B cell (primary cell): ENCODE data around the gene FOXN1. TPM values are rescaled to one million over a fixed set of nuclear protein-coding genes. Genes with fewer than 3 reads are reported as not detected.

ENCODE experiments used
- ATAC-seq: fragments of 200-7000 bp; cut with Tn5 transposase; one replicate; pipeline ENCODE4 v1.10.0; 2021; ENCODE audit warnings: low read depth, mild to moderate bottlenecking, moderate number of reproducible peaks, moderate library complexity
- CTCF ChIA-PET: fragments of 350-600 bp; sonication (Branson Sonifier 250); formaldehyde crosslinking; loops from one replicate; lab custom pipeline; 2021; ENCODE audit warnings: antibody characterized with exemption, inconsistent platforms; lab: Charles Lee
- POLR2A ChIA-PET: fragments of 350-600 bp; sonication (Branson Sonifier 250); formaldehyde crosslinking; loops from one replicate; lab custom pipeline; 2021; ENCODE audit warnings: antibody characterized with exemption; lab: Charles Lee
- DNase-seq: peaks from one replicate; pipeline ENCODE4 v3.0.0; 2013
- H2AFZ ChIP-seq: 2 replicates; pipeline ENCODE4 v1.6.1; 2012; ENCODE audit warnings: mild to moderate bottlenecking, low read depth, low read length; ENCODE audit not compliant: insufficient read depth, poor library complexity, severe bottlenecking
- H3K27ac ChIP-seq, 2 donors: 1 replicate in 1 of 2; 2 replicates in 1 of 2; pipeline ENCODE4 v1.5.1; 2012 to 2013; ENCODE audit warnings: low read length in 2 of 2, mild to moderate bottlenecking in 2 of 2, moderate library complexity in 1 of 2
- H3K27me3 ChIP-seq, 4 experiments: fragments of 200-600 bp in 1 of 4; sonication (generic) in 1 of 4; replicated peaks in 1 of 4; 1 replicate in 2 of 4; 2 replicates in 2 of 4; pipeline versions ENCODE4 v1.6.1 to v1.7.0; 2013 to 2016; ENCODE audit warnings: low read length in 3 of 4, mild to moderate bottlenecking in 2 of 4, mixed read lengths in 1 of 4, moderate library complexity in 1 of 4; ENCODE audit not compliant: insufficient read depth in 4 of 4, control insufficient read depth in 3 of 4; ENCODE audit errors: control extremely low read depth in 1 of 4
- H3K36me3 ChIP-seq, 2 experiments: replicated peaks in 1 of 2; 1 replicate in 1 of 2; 2 replicates in 1 of 2; pipeline versions ENCODE4 v1.6.1 to v1.7.1; 2013; ENCODE audit warnings: low read length in 1 of 2; ENCODE audit not compliant: insufficient read depth in 2 of 2, control insufficient read depth in 1 of 2; ENCODE audit errors: control extremely low read depth in 1 of 2, extremely low read depth in 1 of 2
- H3K4me1 ChIP-seq, 2 donors: fragments of 200-600 bp in 1 of 2; sonication (generic) in 1 of 2; 1 replicate in 1 of 2; 2 replicates in 1 of 2; pipeline versions ENCODE4 v1.5.1 to v1.6.1; 2013 to 2017; ENCODE audit warnings: low read length in 2 of 2; ENCODE audit not compliant: control insufficient read depth in 2 of 2, insufficient read depth in 2 of 2
- H3K4me2 ChIP-seq: replicated peaks from 2 replicates; pipeline ENCODE3; 2012; ENCODE audit warnings: mild to moderate bottlenecking, low read depth, low read length; ENCODE audit not compliant: poor library complexity, severe bottlenecking
- H3K4me3 ChIP-seq, 5 experiments: fragments of 200-600 bp in 1 of 5; sonication (generic) in 1 of 5; 1 replicate in 3 of 5; 2 replicates in 2 of 5; pipeline versions ENCODE4 v1.5.1 to v1.7.0; 2011 to 2016; ENCODE audit warnings: low read length in 4 of 5, mild to moderate bottlenecking in 4 of 5, low read depth in 2 of 5, control low read depth in 1 of 5, moderate library complexity in 1 of 5; ENCODE audit not compliant: insufficient read depth in 1 of 5; ENCODE audit errors: control extremely low read depth in 1 of 5, extremely low read depth in 1 of 5
- H3K79me2 ChIP-seq: fragments of 200-600 bp; sonication (generic); one replicate; pipeline ENCODE4 v1.6.0; 2016; ENCODE audit warnings: low read length; ENCODE audit not compliant: control insufficient read depth, insufficient read depth
- H3K9ac ChIP-seq: fragments of 200-600 bp; sonication (generic); 2 replicates; pipeline ENCODE4 v1.6.1; 2017; ENCODE audit warnings: mild to moderate bottlenecking, low read length, moderate library complexity
- H3K9me3 ChIP-seq, 3 donors: one replicate each; pipeline versions ENCODE4 v1.6.1 to v1.7.1; 2013; ENCODE audit warnings: low read length in 2 of 3; ENCODE audit not compliant: control insufficient read depth in 2 of 3, insufficient read depth in 1 of 3; ENCODE audit errors: control extremely low read depth in 1 of 3
- H4K20me1 ChIP-seq: 2 replicates; pipeline ENCODE4 v1.6.0; 2012; ENCODE audit warnings: mild to moderate bottlenecking, low read length; ENCODE audit not compliant: insufficient read depth, control insufficient read depth, poor library complexity, severe bottlenecking
- H3K27ac Mint-ChIP-seq: one replicate; pipeline ENCODE4 v1.8.0; 2021; ENCODE audit warnings: mixed read lengths
- H3K27me3 Mint-ChIP-seq: one replicate; pipeline ENCODE4 v1.8.0; 2021; ENCODE audit warnings: mixed read lengths
- H3K4me1 Mint-ChIP-seq: one replicate; pipeline ENCODE4 v1.8.0; 2021; ENCODE audit warnings: mixed read lengths
- H3K4me3 Mint-ChIP-seq: one replicate; pipeline ENCODE4 v1.8.0; 2021; ENCODE audit warnings: mixed read lengths
- H3K9me3 Mint-ChIP-seq: one replicate; pipeline ENCODE4 v1.8.0; 2022; ENCODE audit warnings: mixed read lengths; ENCODE audit not compliant: insufficient read depth
- EZH2 ChIP-seq: IDR thresholded peaks from 2 replicates; pipeline ENCODE4 v1.6.1; 2012; ENCODE audit warnings: borderline replicate concordance, low read depth, mild to moderate bottlenecking, moderate library complexity, low read length; ENCODE audit not compliant: insufficient read depth, poor library complexity, severe bottlenecking
- WGBS: methylation state at CpG from one replicate; pipeline ENCODE4 v1.1.5; 2013; ENCODE audit warnings: missing lambda C conversion rate; ENCODE audit not compliant: insufficient coverage; 5-methylcytosine and 5-hydroxymethylcytosine counted together
- intact Hi-C: fragments of 100-400 bp; cut with micrococcal nuclease; formaldehyde crosslinking; loops from one replicate; pipeline ENCODE4 v1.10.0; 2022
- polyA plus RNA-seq: library from polyadenylated mRNA; depleted of rRNA; stranded (reverse); fragments of >200 nt; gene quantifications from 2 replicates; pipeline ENCODE4 v1.2.3, GENCODE V29; 2012
- total RNA-seq, 2 donors: library from RNA; stranded (reverse); fragments of 120-200 nt in 1 of 2; gene quantifications; 1 replicate in 1 of 2; 2 replicates in 1 of 2; pipeline versions ENCODE4 v1.2.3 to v1.2.4, GENCODE V29; 2013 to 2022
- TF ChIP-seq, protein P1 (sequence below): fragments of 200-600 bp; IDR thresholded peaks from one replicate; pipeline ENCODE4 v1.8.0; 2022; ENCODE audit warnings: antibody characterized with exemption, mild to moderate bottlenecking

The FOXN1 gene
- total and polyA plus RNA-seq, 2 donors (not counting 1 experiment from before 2014, with no cell fraction given): not detected

DNA sequence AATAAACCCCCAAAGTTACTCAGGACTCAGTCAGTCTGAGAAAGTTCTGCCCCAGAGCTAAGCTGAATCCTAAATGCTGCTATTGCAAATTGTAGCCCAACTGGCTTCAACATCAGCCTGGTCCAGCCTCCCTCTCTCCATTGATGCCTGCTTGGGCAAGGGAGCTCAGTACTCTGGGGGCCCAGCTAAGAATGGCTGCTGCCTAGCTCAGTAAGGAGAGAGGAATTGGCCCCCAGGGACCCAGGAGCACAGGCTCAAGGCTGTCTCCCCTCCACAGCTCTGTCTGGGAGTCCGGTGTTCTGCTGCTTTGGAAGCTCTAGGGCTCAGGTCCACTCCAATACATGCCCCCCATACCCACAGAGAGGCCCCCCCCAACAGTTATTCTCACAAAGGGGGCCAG is 44.7 kb downstream of the FOXN1 start:
- CTCF ChIA-PET: interaction anchor here (1.1 to 5.2 kb wide), 9 partner anchors 11 to 168 kb away, joined by 3 to 31 read pairs (median 4); partner anchors contain the start of gene PIGS
- Histone ChIP-seq H3K9me3 (no peaks in the 10 kb centered on the region), H3K79me2 (peaks cover 11% of the 10 kb centered on the region), H3K4me2 (peak overlapping the region; percentile 85), H3K27me3 (no peaks in the 10 kb centered on the region), H3K4me1 (peaks cover 58 to 62% of the 10 kb centered on the region in 2 donors), H3K27ac (peak overlapping the region; percentile 91 to 97), H3K36me3 (peaks cover 11 to 48% of the 10 kb centered on the region in 2 experiments), H2AFZ (no peak overlapping the region), H4K20me1 (peaks cover 7% of the 10 kb centered on the region), H3K4me3 (no peak overlapping the region), H3K9ac (no peak overlapping the region)
- peak; percentile 26 for DNase-seq
- WGBS: no CpG with 5 or more reads among the region's 1 CpG
- POLR2A ChIA-PET: interaction anchor here (0.5 to 3.3 kb wide), 4 partner anchors 20 to 360 kb away, joined by 3 to 14 read pairs (median 6); partner anchors contain the start of gene PIGS
- Mint-ChIP-seq H3K27ac (peak overlapping the region; percentile 96), H3K4me3 (peak overlapping the region; percentile 95), H3K9me3 (no peaks in the 10 kb centered on the region), H3K4me1 (peaks cover 60% of the 10 kb centered on the region), H3K27me3 (no peaks in the 10 kb centered on the region)
- ATAC-seq: no peak
- TF ChIP-seq EZH2: no peak
- TF ChIP-seq, protein P1, sequence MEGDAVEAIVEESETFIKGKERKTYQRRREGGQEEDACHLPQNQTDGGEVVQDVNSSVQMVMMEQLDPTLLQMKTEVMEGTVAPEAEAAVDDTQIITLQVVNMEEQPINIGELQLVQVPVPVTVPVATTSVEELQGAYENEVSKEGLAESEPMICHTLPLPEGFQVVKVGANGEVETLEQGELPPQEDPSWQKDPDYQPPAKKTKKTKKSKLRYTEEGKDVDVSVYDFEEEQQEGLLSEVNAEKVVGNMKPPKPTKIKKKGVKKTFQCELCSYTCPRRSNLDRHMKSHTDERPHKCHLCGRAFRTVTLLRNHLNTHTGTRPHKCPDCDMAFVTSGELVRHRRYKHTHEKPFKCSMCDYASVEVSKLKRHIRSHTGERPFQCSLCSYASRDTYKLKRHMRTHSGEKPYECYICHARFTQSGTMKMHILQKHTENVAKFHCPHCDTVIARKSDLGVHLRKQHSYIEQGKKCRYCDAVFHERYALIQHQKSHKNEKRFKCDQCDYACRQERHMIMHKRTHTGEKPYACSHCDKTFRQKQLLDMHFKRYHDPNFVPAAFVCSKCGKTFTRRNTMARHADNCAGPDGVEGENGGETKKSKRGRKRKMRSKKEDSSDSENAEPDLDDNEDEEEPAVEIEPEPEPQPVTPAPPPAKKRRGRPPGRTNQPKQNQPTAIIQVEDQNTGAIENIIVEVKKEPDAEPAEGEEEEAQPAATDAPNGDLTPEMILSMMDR: no peak
- intact Hi-C loops: no loop called here
